Thoracic aorta (tissue), 2 donors: ENCODE data around the gene COMMD6. TPM values are rescaled to one million over a fixed set of nuclear protein-coding genes. Genes with fewer than 3 reads are reported as not detected.

Source experiments
- ATAC-seq: fragments of 150-250 bp; one replicate; pipeline ENCODE4 v1.8.0; 2017; ENCODE audit warnings: low read depth; ENCODE audit not compliant: insufficient number of reproducible peaks, low FRiP score
- DNase-seq: peaks from one replicate; pipeline ENCODE4 v3.0.0-alpha.2; 2020; ENCODE audit warnings: low spot score
- H3K27ac ChIP-seq, 2 donors: fragments of 200-600 bp; sonication (generic); 1 replicate in 1 of 2; 2 replicates in 1 of 2; pipeline ENCODE4 v1.5.1; 2016; ENCODE audit warnings: mild to moderate bottlenecking in 2 of 2, moderate library complexity in 2 of 2
- H3K27me3 ChIP-seq: fragments of 200-600 bp; sonication (generic); replicated peaks from 2 replicates; pipeline ENCODE4 v1.6.0; 2016; ENCODE audit warnings: mild to moderate bottlenecking; ENCODE audit not compliant: insufficient read depth
- H3K36me3 ChIP-seq: fragments of 200-600 bp; sonication (generic); one replicate; pipeline ENCODE4 v1.5.1; 2016
- H3K4me1 ChIP-seq, 2 donors: fragments of 200-600 bp; sonication (generic); 1 replicate in 1 of 2; 2 replicates in 1 of 2; pipeline versions ENCODE4 v1.5.1 to v1.6.0; 2016; ENCODE audit warnings: low read depth in 2 of 2, mild to moderate bottlenecking in 1 of 2; ENCODE audit not compliant: control insufficient read depth in 1 of 2
- H3K4me3 ChIP-seq: fragments of 200-600 bp; sonication (generic); 2 replicates; pipeline ENCODE4 v1.5.1; 2016; ENCODE audit warnings: mild to moderate bottlenecking
- H3K9me3 ChIP-seq: fragments of 200-600 bp; sonication (generic); 2 replicates; pipeline ENCODE4 v1.5.1; 2016
- CTCF ChIP-seq: fragments of 200-600 bp; sonication (generic); IDR thresholded peaks from one replicate; pipeline ENCODE4 v1.5.1; 2019; ENCODE audit warnings: antibody characterized with exemption
- total RNA-seq, 2 donors: library from RNA; depleted of rRNA; stranded (reverse); fragments of >200 nt; gene quantifications; one replicate each; pipeline versions ENCODE4 v1.1.0 to v1.2.3, GENCODE V29; 2016

COMMD6 gene
- total RNA-seq, 2 donors from 2014 or later, result 78.8 to 81.8 TPM

- no peak for DNase-seq
- no peak overlapping the region for H3K4me3 ChIP-seq
- H3K27ac ChIP-seq, result no peak overlapping the region
- H3K27me3 ChIP-seq, result no peaks in the 10 kb centered on the region
- no peaks in the 10 kb centered on the region for H3K4me1 ChIP-seq
- peaks cover 19% of the 10 kb centered on the region for H3K36me3 ChIP-seq
- TF ChIP-seq CTCF, result no peak
- no peaks in the 10 kb centered on the region for H3K9me3 ChIP-seq
- no peak for ATAC-seq
These were observed 31.9 kb upstream of the COMMD6 start for GRCh38 chr13:75569576-75569975.

GRCh38 chr13:75566658-75567057, 29.0 kb upstream of the COMMD6 start:
- H3K27me3 ChIP-seq, result no peaks in the 10 kb centered on the region
- H3K4me3 ChIP-seq, result no peak overlapping the region
- H3K36me3 ChIP-seq, result peaks cover 10% of the 10 kb centered on the region
- no peak for TF ChIP-seq CTCF
- DNase-seq (no peak), ATAC-seq (no peak)
- H3K9me3 ChIP-seq, result no peaks in the 10 kb centered on the region
- no peak overlapping the region for H3K27ac ChIP-seq
- H3K4me1 ChIP-seq, result no peaks in the 10 kb centered on the region

- H3K27me3 ChIP-seq, result no peaks in the 10 kb centered on the region
- no peaks in the 10 kb centered on the region for H3K36me3 ChIP-seq
- TF ChIP-seq CTCF, result no peak
- H3K9me3 ChIP-seq, result no peaks in the 10 kb centered on the region
- H3K4me3 ChIP-seq, result no peak overlapping the region
- DNase-seq (no peak), ATAC-seq (no peak)
- H3K27ac ChIP-seq, result peak overlapping the region in 1 of 2 donors; percentile 48
- H3K4me1 ChIP-seq, result peaks cover 8 to 9% of the 10 kb centered on the region in 2 donors
These were observed 20.7 kb upstream of the COMMD6 start for GRCh38 chr13:75558145-75558840.

- no peak for TF ChIP-seq CTCF
- Histone ChIP-seq H3K4me1 (peaks cover 8 to 9% of the 10 kb centered on the region in 2 donors), H3K4me3 (no peak overlapping the region), H3K9me3 (no peaks in the 10 kb centered on the region), H3K27me3 (no peaks in the 10 kb centered on the region), H3K36me3 (no peaks in the 10 kb centered on the region), H3K27ac (no peak overlapping the region)
- DNase-seq (no peak), ATAC-seq (no peak)
These were observed 19.3 kb upstream of the COMMD6 start for GRCh38 chr13:75556961-75557360.

GRCh38 chr13:75555836-75556235, 18.2 kb upstream of the COMMD6 start:
- ATAC-seq, result no peak
- H3K27ac ChIP-seq, result no peak overlapping the region

More at GRCh38 chr13:75555836-75556235, 18.2 kb upstream of the COMMD6 start:
- Histone ChIP-seq H3K4me1 (peaks cover 10 to 15% of the 10 kb centered on the region in 2 donors), H3K36me3 (no peaks in the 10 kb centered on the region), H3K9me3 (no peaks in the 10 kb centered on the region), H3K27me3 (no peaks in the 10 kb centered on the region), H3K4me3 (no peak overlapping the region)
- TF ChIP-seq CTCF, result no peak
- no peak for DNase-seq
